HT-29 (cell line): ENCODE results near the gene PLXNB2. TPM values are rescaled to one million over a fixed set of nuclear protein-coding genes. Genes with fewer than 3 reads are reported as not detected.

Experiments
- DNase-seq: peaks from one replicate; pipeline ENCODE4 v3.0.0-alpha.2; 2015; ENCODE audit warnings: low spot score
- total RNA-seq: library from RNA; depleted of rRNA; stranded (reverse); fragments of >200 nt; shearing (Covaris generic); gene quantifications from 2 replicates; pipeline ENCODE4 v1.2.3, GENCODE V29; 2014

Gene PLXNB2
- total RNA-seq, 1 experiment from 2014 or later, result 247 TPM

- DNase-seq, result no peak
These were observed 40.5 kb downstream of the PLXNB2 start for GRCh38 chr22:50266994-50267393.

GRCh38 chr22:50264946-50265669 lies 42.3 kb downstream of the PLXNB2 start:
- DNase-seq, result no peak

GRCh38 chr22:50264104-50264745 lies 43.2 kb downstream of the PLXNB2 start:
- DNase-seq, result no peak

- no peak for DNase-seq
These were observed 44.4 kb downstream of the PLXNB2 start for GRCh38 chr22:50262973-50263617.

- no peak for DNase-seq
These were observed 45.0 kb downstream of the PLXNB2 start for GRCh38 chr22:50262460-50262911.

- DNase-seq, result no peak
These were observed 45.6 kb downstream of the PLXNB2 start, which contains the start of gene MAPK12 for GRCh38 chr22:50261615-50262459. MAPK12 (minus strand) TSS chr22:50261683; CDS start chr22:50261509, 174 bp downstream.

GRCh38 chr22:50260801-50261614 lies 46.4 kb downstream of the PLXNB2 start:
- DNase-seq, result no peak

GRCh38 chr22:50260434-50260800 lies 47.0 kb downstream of the PLXNB2 start:
- DNase-seq, result no peak

GRCh38 chr22:50259302-50259701 lies 48.1 kb downstream of the PLXNB2 start:
- DNase-seq, result no peak

- DNase-seq, result no peak
These were observed 48.8 kb downstream of the PLXNB2 start for GRCh38 chr22:50258361-50259292.

- DNase-seq, result no peak
These were observed 49.7 kb downstream of the PLXNB2 start for GRCh38 chr22:50257451-50258360.

- DNase-seq, result no peak
These were observed 50.4 kb downstream of the PLXNB2 start for GRCh38 chr22:50257041-50257440.

- DNase-seq, result no peak
These were observed 51.1 kb downstream of the PLXNB2 start for GRCh38 chr22:50256258-50256862.

- no peak for DNase-seq
These were observed 51.8 kb downstream of the PLXNB2 start for GRCh38 chr22:50255607-50256006.

GRCh38 chr22:50255099-50255498 lies 52.3 kb downstream of the PLXNB2 start:
- no peak for DNase-seq

- no peak for DNase-seq
These were observed 53.5 kb downstream of the PLXNB2 start for GRCh38 chr22:50253941-50254340.

- no peak for DNase-seq
These were observed 54.2 kb downstream of the PLXNB2 start for GRCh38 chr22:50253046-50253915.
